HepG2 (cell line): ENCODE data around the gene TCFL5. TPM values are rescaled to one million over a fixed set of nuclear protein-coding genes. Genes with fewer than 3 reads are reported as not detected.

Source experiments
- ATRX ChIP-seq: sonication (generic); formaldehyde crosslinking; IDR thresholded peaks from 2 replicates; pipeline ENCODE4 v1.4.0; 2020; ENCODE audit warnings: missing genetic modification reagents, borderline replicate concordance
- CAMTA2 ChIP-seq: sonication (generic); formaldehyde crosslinking; IDR thresholded peaks from 2 replicates; pipeline ENCODE4 v1.4.0; 2020; ENCODE audit warnings: mild to moderate bottlenecking, missing genetic modification reagents, borderline replicate concordance
- CREB1 ChIP-seq, 2 experiments: fragments of 450-650 bp in 1 of 2; IDR thresholded peaks; 2 replicates each; pipeline ENCODE4 v1.6.1; 2016 to 2017; ENCODE audit warnings: control low read depth in 1 of 2, mild to moderate bottlenecking in 1 of 2, missing compliant biosample characterization in 1 of 2, missing genetic modification characterization in 1 of 2
- FOXO1 ChIP-seq: sonication (generic); formaldehyde crosslinking; IDR thresholded peaks from 2 replicates; pipeline ENCODE4 v1.4.0; 2020; ENCODE audit warnings: missing genetic modification reagents
- NFYB ChIP-seq: sonication (generic); formaldehyde crosslinking; IDR thresholded peaks from 2 replicates; pipeline ENCODE4 v1.4.0; 2020; ENCODE audit warnings: missing genetic modification reagents
- NR3C1 ChIP-seq: sonication (generic); formaldehyde crosslinking; IDR thresholded peaks from 2 replicates; pipeline ENCODE4 v1.4.0; 2020; ENCODE audit warnings: missing genetic modification reagents
- RELA ChIP-seq: sonication (generic); formaldehyde crosslinking; IDR thresholded peaks from 2 replicates; pipeline ENCODE4 v1.4.0; 2020; ENCODE audit warnings: missing genetic modification reagents
- RXRB ChIP-seq: IDR thresholded peaks from 2 replicates; pipeline ENCODE4 v1.6.1; 2016; ENCODE audit warnings: borderline replicate concordance, missing genetic modification reagents, missing compliant biosample characterization
- SYNCRIP ChIP-seq: fragments of 200-400 bp; formaldehyde crosslinking; IDR thresholded peaks from 2 replicates; pipeline ENCODE4 v1.6.1; 2018; ENCODE audit warnings: mild to moderate bottlenecking, low read depth, low read length; ENCODE audit not compliant: insufficient read depth
- TOPORS ChIP-seq: sonication (generic); formaldehyde crosslinking; IDR thresholded peaks from 2 replicates; pipeline ENCODE4 v1.8.0; 2023; ENCODE audit warnings: mild to moderate bottlenecking, missing genetic modification reagents
- TRAFD1 ChIP-seq: sonication (generic); formaldehyde crosslinking; IDR thresholded peaks from 2 replicates; pipeline ENCODE4 v1.5.1; 2020; ENCODE audit warnings: missing genetic modification reagents, mild to moderate bottlenecking, borderline replicate concordance
- ZBTB2 ChIP-seq: sonication (generic); formaldehyde crosslinking; IDR thresholded peaks from 2 replicates; pipeline ENCODE4 v1.8.0; 2022; ENCODE audit warnings: low read depth, missing genetic modification reagents
- ZBTB3 ChIP-seq: sonication (generic); formaldehyde crosslinking; IDR thresholded peaks from 2 replicates; pipeline ENCODE4 v1.4.0; 2020; ENCODE audit warnings: low read depth, mild to moderate bottlenecking, moderate library complexity, missing genetic modification reagents, borderline replicate concordance
- ZBTB40 ChIP-seq, 2 experiments: fragments of 450-650 bp in 1 of 2; sonication (generic) in 1 of 2; formaldehyde crosslinking in 1 of 2; IDR thresholded peaks; 2 replicates each; pipeline versions ENCODE4 v1.6.1 to v1.8.0; 2016 to 2022; ENCODE audit warnings: antibody characterized with exemption in 1 of 2, mild to moderate bottlenecking in 1 of 2, missing genetic modification reagents in 1 of 2
- ZBTB7A ChIP-seq: sonication (generic); formaldehyde crosslinking; IDR thresholded peaks from 2 replicates; pipeline ENCODE4 v1.8.0; 2022; ENCODE audit warnings: mild to moderate bottlenecking, missing genetic modification reagents
- ZNF326 ChIP-seq: sonication (generic); formaldehyde crosslinking; IDR thresholded peaks from 2 replicates; pipeline ENCODE4 v1.4.0; 2020; ENCODE audit warnings: missing genetic modification reagents, borderline replicate concordance
- polyA plus RNA-seq, 8 experiments: library from polyadenylated mRNA; depleted of rRNA in 3 of 8; stranded (reverse) in 7 of 8; unstranded in 1 of 8; fragments of >200 nt; fragmentation: Illumina TruSeq in 4 of 8; extraction: Trizol in 4 of 8; gene quantifications; 2 replicates each; pipeline versions ENCODE4 v1.2.1 to v1.2.3, GENCODE V29; 2011 to 2016; ENCODE audit warnings: low read depth in 4 of 8, missing spikeins in 1 of 8, mixed read lengths in 1 of 8; ENCODE audit not compliant: insufficient read depth in 1 of 8
- total RNA-seq, 5 experiments: library from RNA; depleted of rRNA; stranded (reverse); fragments of >200 nt; fragmentation: Illumina TruSeq; extraction: Trizol; gene quantifications; 2 replicates each; pipeline ENCODE4 v1.2.3, GENCODE V29; 2016; ENCODE audit warnings: low read depth in 1 of 5

The TCFL5 gene
- total and polyA plus RNA-seq, 2 of the 13 experiments (the other 11 are each of a cell fraction or from before 2014, with no cell fraction given) = 14.8 to 20.0 TPM

GRCh38 chr20:62805711-62806382 lies 55.8 kb downstream of the TCFL5 start (continued):
- no peak for TF ChIP-seq ZBTB40 (IDR thresholded peaks at IDR 0.05)
- peak; percentile 67; the same call in 1 of the 2 replicates for TF ChIP-seq ZBTB40 (CRISPR knock-in tag; IDR thresholded peaks at IDR 0.05)
- 0 out of 2 replicates have a peak, but pooled peaks have one; percentile 25 for TF ChIP-seq NFYB (CRISPR knock-in tag)
- TF ChIP-seq CREB1 (IDR thresholded peaks at IDR 0.05) = no peak
- no peak for TF ChIP-seq CREB1 (CRISPR knock-in tag; IDR thresholded peaks at IDR 0.05)
- peak; percentile 77 for TF ChIP-seq FOXO1 (CRISPR knock-in tag)
- peak; percentile 99 for TF ChIP-seq ZBTB7A (CRISPR knock-in tag)
- TF ChIP-seq RXRB (CRISPR knock-in tag) = peak; percentile 91
- TF ChIP-seq ZNF326 (CRISPR knock-in tag) = no peak
- no peak for TF ChIP-seq NR3C1 (CRISPR knock-in tag)
- TF ChIP-seq TRAFD1 (CRISPR knock-in tag) = no peak
- no peak; the same call in 1 of the 2 replicates for TF ChIP-seq TOPORS (CRISPR knock-in tag)
- no peak; the same call in 1 of the 2 replicates for TF ChIP-seq ATRX
- TF ChIP-seq SYNCRIP = no peak
- TF ChIP-seq ZBTB2 (CRISPR knock-in tag) = peak; percentile 59; the same call in 1 of the 2 replicates
- TF ChIP-seq CAMTA2 (CRISPR knock-in tag) = no peak
- 0 out of 2 replicates have a peak, but pooled peaks have one; percentile 60 for TF ChIP-seq RELA (CRISPR knock-in tag)
- peak; percentile 65; the same call in 1 of the 2 replicates for TF ChIP-seq ZBTB3 (CRISPR knock-in tag)
